Measurements from ENCODE around the gene AQP12B. TPM values are rescaled to one million over a fixed set of nuclear protein-coding genes. Genes with fewer than 3 reads are reported as not detected.

The AQP12B gene
- polyA plus RNA-seq, 1 of the 3 experiments (the other 2 are of a cell fraction): not detected

- Histone ChIP-seq H3K4me1 (ENCODE audit: control insufficient read depth in 1 of 2, insufficient read depth in 2 of 2, low read depth in 1 of 2, low read length in 1 of 2) (no peaks in the 10 kb centered on the region; a peak in 1 of 4 replicates), H3K27ac (ENCODE audit: low read depth in 2 of 2, low read length in 1 of 2) (no peak overlapping the region), H3K4me2 (no peak overlapping the region), H3K79me2 (ENCODE audit: insufficient read depth) (no peaks in the 10 kb centered on the region), H2AFZ (ENCODE audit: low read depth) (no peak overlapping the region), H3K27me3 (ENCODE audit: insufficient read depth) (no peaks in the 10 kb centered on the region), H3K9me2 (no peaks in the 10 kb centered on the region), H3K36me3 (replicated peaks in 1 of 2; ENCODE audit: control insufficient read depth in 1 of 2, insufficient read depth in 2 of 2, low read length in 1 of 2) (no peaks in the 10 kb centered on the region), H3K4me3 (ENCODE audit: low read depth in 2 of 2, low read length in 1 of 2) (no peak overlapping the region), H3K9ac (no peak overlapping the region), H3K9me3 (no peaks in the 10 kb centered on the region), H3F3A (replicated peaks; ENCODE audit: insufficient read depth) (no peaks in the 10 kb centered on the region), H4K20me1 (ENCODE audit: insufficient read depth) (no peaks in the 10 kb centered on the region)
- TF ChIP-seq TEAD4 (IDR thresholded peaks at IDR 0.05; ENCODE audit: borderline replicate concordance, insufficient read depth) (no peak), USF1 (IDR thresholded peaks at IDR 0.05; ENCODE audit: borderline replicate concordance, low read depth) (no peak), ELF1 (IDR thresholded peaks at IDR 0.05) (no peak), RXRA (IDR thresholded peaks at IDR 0.05; ENCODE audit: borderline replicate concordance, low read depth) (no peak), FOSL2 (IDR thresholded peaks at IDR 0.05; ENCODE audit: borderline replicate concordance, low read depth) (no peak)
- ChIA-PET POLR2A (no interaction called here), CTCF (interaction anchor here (1.0 to 1.8 kb wide), 2 partner anchors 16 to 201 kb away, joined by 3 to 5 read pairs; no protein-coding TSS in a partner anchor)
- WGBS (ENCODE audit: low lambda C conversion rate): 74% methylated on average over 18 of the region's 18 CpGs
- no peak for DNase-seq
Measured at GRCh38 chr2:240639566-240639965, 43.1 kb downstream of the AQP12B start.

DNA sequence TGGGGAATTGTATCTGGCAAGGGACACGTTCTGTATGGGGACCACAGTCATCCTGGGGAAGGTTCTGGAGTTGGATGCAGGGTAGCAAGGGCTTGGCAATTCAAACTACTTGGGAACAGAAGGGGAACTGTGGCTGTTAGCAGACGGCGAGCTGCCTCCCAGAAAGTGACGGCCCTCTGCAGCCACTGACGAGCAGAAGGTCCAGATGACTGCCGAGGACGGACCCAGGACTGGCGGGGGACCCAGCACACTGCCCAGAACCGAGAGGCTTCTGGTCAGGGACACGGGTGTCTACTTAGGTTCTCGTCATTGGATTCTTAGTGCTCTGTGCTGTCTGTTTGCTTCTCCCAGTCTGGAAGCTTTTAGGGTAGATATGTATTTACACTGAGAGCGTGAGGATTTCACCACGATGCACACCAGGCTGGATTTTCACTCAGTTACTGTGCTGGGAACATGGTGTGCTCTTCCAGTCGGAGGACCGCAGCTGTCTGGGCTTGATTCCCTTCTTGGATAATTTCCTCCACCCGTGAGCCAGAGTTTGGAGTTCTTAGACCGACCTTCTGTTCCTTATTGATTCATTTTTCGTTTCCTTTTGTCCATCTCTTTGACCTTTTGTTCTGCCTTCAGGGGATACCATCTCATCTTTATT is 44.0 kb downstream of the AQP12B start:
- 24% methylated on average over 10 of the region's 18 CpGs for WGBS (ENCODE audit: low lambda C conversion rate)
- CTCF ChIA-PET: interaction anchor here (1.0 to 1.8 kb wide), 3 partner anchors 17 to 202 kb away, joined by 3 to 5 read pairs (median 3); no protein-coding TSS in a partner anchor

More for the DNA sequence above, 44.0 kb downstream of the AQP12B start:
- H3K79me2 ChIP-seq (ENCODE audit: insufficient read depth): no peaks in the 10 kb centered on the region
- no peak overlapping the region for H2AFZ ChIP-seq (ENCODE audit: low read depth)
- H3K4me1 ChIP-seq (ENCODE audit: control insufficient read depth in 1 of 2, insufficient read depth in 2 of 2, low read depth in 1 of 2, low read length in 1 of 2): no peaks in the 10 kb centered on the region; a peak in 1 of 4 replicates
- no peaks in the 10 kb centered on the region for H4K20me1 ChIP-seq (ENCODE audit: insufficient read depth)
- POLR2A ChIA-PET: no interaction called here
- H3K36me3 ChIP-seq (replicated peaks in 1 of 2; ENCODE audit: control insufficient read depth in 1 of 2, insufficient read depth in 2 of 2, low read length in 1 of 2): no peaks in the 10 kb centered on the region
- no peak overlapping the region for H3K4me3 ChIP-seq (ENCODE audit: low read depth in 2 of 2, low read length in 1 of 2)
- H3K27ac ChIP-seq (ENCODE audit: low read depth in 2 of 2, low read length in 1 of 2): no peak overlapping the region
- no peaks in the 10 kb centered on the region for H3F3A ChIP-seq (replicated peaks; ENCODE audit: insufficient read depth)
- no peak for TF ChIP-seq NRF1 (IDR thresholded peaks at IDR 0.05; ENCODE audit: low read depth, low read length)
- TF ChIP-seq MAX (IDR thresholded peaks at IDR 0.05; ENCODE audit: low read depth): no peak
- TF ChIP-seq, protein P1, sequence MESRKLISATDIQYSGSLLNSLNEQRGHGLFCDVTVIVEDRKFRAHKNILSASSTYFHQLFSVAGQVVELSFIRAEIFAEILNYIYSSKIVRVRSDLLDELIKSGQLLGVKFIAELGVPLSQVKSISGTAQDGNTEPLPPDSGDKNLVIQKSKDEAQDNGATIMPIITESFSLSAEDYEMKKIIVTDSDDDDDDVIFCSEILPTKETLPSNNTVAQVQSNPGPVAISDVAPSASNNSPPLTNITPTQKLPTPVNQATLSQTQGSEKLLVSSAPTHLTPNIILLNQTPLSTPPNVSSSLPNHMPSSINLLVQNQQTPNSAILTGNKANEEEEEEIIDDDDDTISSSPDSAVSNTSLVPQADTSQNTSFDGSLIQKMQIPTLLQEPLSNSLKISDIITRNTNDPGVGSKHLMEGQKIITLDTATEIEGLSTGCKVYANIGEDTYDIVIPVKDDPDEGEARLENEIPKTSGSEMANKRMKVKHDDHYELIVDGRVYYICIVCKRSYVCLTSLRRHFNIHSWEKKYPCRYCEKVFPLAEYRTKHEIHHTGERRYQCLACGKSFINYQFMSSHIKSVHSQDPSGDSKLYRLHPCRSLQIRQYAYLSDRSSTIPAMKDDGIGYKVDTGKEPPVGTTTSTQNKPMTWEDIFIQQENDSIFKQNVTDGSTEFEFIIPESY (IDR thresholded peaks at IDR 0.05; ENCODE audit: borderline replicate concordance, low read depth): no peak
- no peak for TF ChIP-seq FOXM1 (IDR thresholded peaks at IDR 0.05; ENCODE audit: low read depth)
- no peak for TF ChIP-seq RCOR1 (IDR thresholded peaks at IDR 0.05; ENCODE audit: low read length)
- TF ChIP-seq EZH2phosphoT487 (IDR thresholded peaks at IDR 0.05; ENCODE audit: borderline replicate concordance, low read depth): no peak
- TF ChIP-seq IRF3 (IDR thresholded peaks at IDR 0.05; ENCODE audit: low read depth, low read length): no peak
- TF ChIP-seq CTCF (IDR thresholded peaks at IDR 0.05): no peak
- TF ChIP-seq RAD21 (IDR thresholded peaks at IDR 0.05; ENCODE audit: low read length): no peak
- TF ChIP-seq, protein P2, sequence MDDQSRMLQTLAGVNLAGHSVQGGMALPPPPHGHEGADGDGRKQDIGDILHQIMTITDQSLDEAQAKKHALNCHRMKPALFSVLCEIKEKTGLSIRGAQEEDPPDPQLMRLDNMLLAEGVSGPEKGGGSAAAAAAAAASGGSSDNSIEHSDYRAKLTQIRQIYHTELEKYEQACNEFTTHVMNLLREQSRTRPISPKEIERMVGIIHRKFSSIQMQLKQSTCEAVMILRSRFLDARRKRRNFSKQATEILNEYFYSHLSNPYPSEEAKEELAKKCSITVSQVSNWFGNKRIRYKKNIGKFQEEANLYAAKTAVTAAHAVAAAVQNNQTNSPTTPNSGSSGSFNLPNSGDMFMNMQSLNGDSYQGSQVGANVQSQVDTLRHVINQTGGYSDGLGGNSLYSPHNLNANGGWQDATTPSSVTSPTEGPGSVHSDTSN (IDR thresholded peaks at IDR 0.05): no peak
- no peak for TF ChIP-seq GABPA (IDR thresholded peaks at IDR 0.05; ENCODE audit: low read depth)
- no peak for TF ChIP-seq POLR2AphosphoS5 (IDR thresholded peaks at IDR 0.05; ENCODE audit: low read depth, low read length)
- TF ChIP-seq TEAD4 (IDR thresholded peaks at IDR 0.05; ENCODE audit: borderline replicate concordance, insufficient read depth): no peak
- TF ChIP-seq NFIC (IDR thresholded peaks at IDR 0.05; ENCODE audit: borderline replicate concordance): no peak
- no peak for TF ChIP-seq USF1 (IDR thresholded peaks at IDR 0.05; ENCODE audit: borderline replicate concordance, low read depth)
- no peak for TF ChIP-seq ELF1 (IDR thresholded peaks at IDR 0.05)
- H3K27me3 ChIP-seq (ENCODE audit: insufficient read depth): no peaks in the 10 kb centered on the region
- no peaks in the 10 kb centered on the region for H3K9me2 ChIP-seq
- H3K9ac ChIP-seq: no peak overlapping the region
- no peak for DNase-seq
- H3K4me2 ChIP-seq: no peak overlapping the region
- H3K9me3 ChIP-seq: no peaks in the 10 kb centered on the region

Measured in SK-N-SH (cell line).